ENCODE results near the gene G3BP2. TPM values are rescaled to one million over a fixed set of nuclear protein-coding genes. Genes with fewer than 3 reads are reported as not detected.

G3BP2 gene
- total and polyA plus RNA-seq, 9 of the 15 experiments (the other 6 are each of a cell fraction or from before 2014, with no cell fraction given) = 25.2 to 222 (median 130) TPM

GRCh38 chr4:75685546-75686189 lies 12.5 kb upstream of the G3BP2 start:
- no peak overlapping the region for H3K9ac ChIP-seq (ENCODE audit: insufficient read depth in 1 of 2, low read depth in 2 of 2, low read length in 2 of 2)
- 41% methylated on average over 2 of the region's 2 CpGs for WGBS (ENCODE audit: insufficient coverage, low coverage, missing lambda C conversion rate)
- no peaks in the 10 kb centered on the region for H3K36me3 ChIP-seq (ENCODE audit: control insufficient read depth, insufficient read depth, low read length)
- H3K27me3 ChIP-seq (ENCODE audit: control insufficient read depth in 2 of 2, insufficient read depth in 2 of 2, low read length in 2 of 2) = no peaks in the 10 kb centered on the region
- no peak for FAIRE-seq
- no peaks in the 10 kb centered on the region for H4K20me1 ChIP-seq (replicated peaks; ENCODE audit: control insufficient read depth, insufficient read depth, low read length)
- no peak overlapping the region for H3K27ac ChIP-seq (ENCODE audit: extremely low read depth, low read depth, low read length)
- H3K9me3 ChIP-seq (replicated peaks; ENCODE audit: control insufficient read depth, insufficient read depth, low read depth, low read length) = peaks cover 4% of the 10 kb centered on the region; the same call in 1 of the 2 replicates
- H3K4me3 ChIP-seq = no peak overlapping the region
- no peaks in the 10 kb centered on the region for H3K9me1 ChIP-seq (ENCODE audit: control insufficient read depth, insufficient read depth, low read length)
- no TSS peak for BruUV-seq (replicated peaks)
- in situ Hi-C loops (cut with MboI) = no loop called here
- ATAC-seq = no peak
- TF ChIP-seq ZNF277 (CRISPR knock-in tag; IDR thresholded peaks at IDR 0.05; ENCODE audit: borderline replicate concordance) (no peak), MAFK (IDR thresholded peaks at IDR 0.05; ENCODE audit: low read length) (no peak), SETDB1 (IDR thresholded peaks at IDR 0.05; ENCODE audit: low read length) (no peak), ZNF124 (CRISPR knock-in tag; IDR thresholded peaks at IDR 0.05) (no peak), EWSR1 (IDR thresholded peaks at IDR 0.05; ENCODE audit: borderline replicate concordance, low read depth, partially characterized antibody) (no peak), ZZZ3 (IDR thresholded peaks at IDR 0.05) (no peak), ILK (tag; IDR thresholded peaks at IDR 0.05; ENCODE audit: borderline replicate concordance, low read depth) (no peak), ETV6 (IDR thresholded peaks at IDR 0.05; ENCODE audit: borderline replicate concordance in 1 of 2, low read depth in 2 of 2, low read length in 1 of 2) (no peak), ETV6 (CRISPR knock-in tag; IDR thresholded peaks at IDR 0.05; ENCODE audit: borderline replicate concordance) (no peak), TEAD2 (tag; IDR thresholded peaks at IDR 0.05) (no peak), KLF16 (IDR thresholded peaks at IDR 0.05) (no peak)
- ChIA-PET CTCF (ENCODE audit: low intra/inter-chr PET ratio) (no interaction called here), POLR2A (no interaction called here)
- no peak overlapping the region for H3K4me2 ChIP-seq (ENCODE audit: insufficient read depth, low read length)
- H3K4me1 ChIP-seq (replicated peaks in 1 of 2; ENCODE audit: control insufficient read depth in 2 of 2, insufficient read depth in 2 of 2, low read length in 2 of 2) = no peaks in the 10 kb centered on the region; a peak in 1 of 5 replicates
- no peaks in the 10 kb centered on the region for H3K79me2 ChIP-seq (ENCODE audit: control insufficient read depth, insufficient read depth, low read length)
- no peak for DNase-seq (ENCODE audit: extremely low read depth in 1 of 4, low spot score in 3 of 4)
- no peak overlapping the region for H2AFZ ChIP-seq (ENCODE audit: low read depth, low read length)
- intact Hi-C loops (cut with micrococcal nuclease) = no loop called here

All from K562 (cell line).